SK-N-MC (cell line): ENCODE data around the gene GPN1.

Experiments
- EZH2 ChIP-seq: fragments of 200-600 bp; sonication (generic); IDR thresholded peaks from one replicate; pipeline ENCODE4 v1.6.1; 2017; ENCODE audit warnings: antibody characterized with exemption
- FOXP2 ChIP-seq: optimal IDR thresholded peaks from 2 replicates; pipeline ENCODE3; 2011; ENCODE audit warnings: mild to moderate bottlenecking, moderate library complexity; ENCODE audit not compliant: insufficient read depth; ENCODE audit errors: extremely low read length, control extremely low read depth
- POLR2AphosphoS5 ChIP-seq: IDR thresholded peaks from 2 replicates; pipeline ENCODE4 v1.6.1; 2012; ENCODE audit warnings: mild to moderate bottlenecking, low read depth, low read length, borderline replicate concordance

DNA sequence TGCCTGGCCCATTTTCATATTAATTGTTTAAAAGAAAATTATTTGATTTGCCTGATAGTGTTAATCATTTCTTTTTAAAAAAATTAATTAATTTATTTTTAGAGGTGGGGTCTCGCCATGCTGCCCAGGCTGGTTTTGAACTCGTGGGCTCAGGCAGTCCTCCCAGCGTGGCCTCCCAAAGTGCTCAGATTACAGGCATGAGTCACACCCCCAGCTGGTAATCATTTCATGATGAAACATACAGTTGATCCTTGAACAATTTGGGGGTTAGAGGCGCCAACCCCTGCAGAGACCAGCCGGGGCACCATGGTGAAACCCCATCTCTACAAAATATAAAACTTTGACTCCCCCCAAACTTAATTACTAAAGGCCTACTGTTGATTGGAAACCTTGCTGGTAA lies 7.9 kb downstream of the GPN1 start:
- TF ChIP-seq EZH2 (no peak), POLR2AphosphoS5 (no peak), FOXP2 (no peak)
